ENCODE results near the gene OR2V2. TPM values are rescaled to one million over a fixed set of nuclear protein-coding genes. Genes with fewer than 3 reads are reported as not detected.
"Not testable (repeated sequence)": the region's sequence is repeated elsewhere in the genome, so short reads cannot be mapped to it uniquely, and the experiment has no call there.

Gene OR2V2
- total RNA-seq, 1 donor from 2014 or later: not detected

DNA sequence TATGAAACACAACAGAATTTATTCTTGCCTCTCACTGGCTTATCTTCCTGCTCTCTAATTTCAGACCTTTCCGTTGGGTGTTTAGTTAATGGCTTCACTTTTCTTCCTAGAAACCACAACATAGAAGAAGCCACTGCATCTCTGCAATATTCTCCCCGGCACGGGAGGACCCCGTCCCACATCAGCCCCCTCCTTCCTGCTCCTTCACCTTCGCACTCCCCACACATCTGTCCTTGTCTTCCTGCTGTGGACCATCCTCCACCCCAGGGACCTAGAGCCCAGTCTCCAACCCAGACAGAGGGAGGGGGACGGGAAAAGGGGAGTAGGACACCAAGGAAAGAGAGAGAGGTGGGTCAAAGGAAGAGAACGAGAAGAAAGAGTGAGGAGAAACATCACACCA is 17.8 kb upstream of the OR2V2 start:
- peaks cover 50% of the 10 kb centered on the region for H3K27me3 Mint-ChIP-seq
- intact Hi-C loops (cut with micrococcal nuclease): no loop called here
- H3K4me1 Mint-ChIP-seq: no peaks in the 10 kb centered on the region
- no peaks in the 10 kb centered on the region for H3K36me3 Mint-ChIP-seq (ENCODE audit: low read depth)
- ATAC-seq (ENCODE audit: low read depth) (no peak), DNase-seq (no peak)
- POLR2A ChIA-PET: no interaction called here
- H3K4me3 Mint-ChIP-seq: no peak overlapping the region
- no peak overlapping the region for H3K27ac Mint-ChIP-seq
- no peak for TF ChIP-seq CTCF (IDR thresholded peaks at IDR 0.05)
- H3K9me3 Mint-ChIP-seq: no peaks in the 10 kb centered on the region
- CTCF ChIA-PET: no interaction called here

- H3K9me3 Mint-ChIP-seq; ATAC-seq (ENCODE audit: low read depth); H3K4me3 Mint-ChIP-seq; POLR2A ChIA-PET; DNase-seq; intact Hi-C loops (cut with micrococcal nuclease); CTCF ChIA-PET; H3K27ac Mint-ChIP-seq; H3K4me1 Mint-ChIP-seq; H3K36me3 Mint-ChIP-seq (ENCODE audit: low read depth): not testable (repeated sequence)
- peaks cover 46% of the 10 kb centered on the region for H3K27me3 Mint-ChIP-seq
Measured at GRCh38 chr5:181130081-181130480, 17.3 kb upstream of the OR2V2 start.

DNA sequence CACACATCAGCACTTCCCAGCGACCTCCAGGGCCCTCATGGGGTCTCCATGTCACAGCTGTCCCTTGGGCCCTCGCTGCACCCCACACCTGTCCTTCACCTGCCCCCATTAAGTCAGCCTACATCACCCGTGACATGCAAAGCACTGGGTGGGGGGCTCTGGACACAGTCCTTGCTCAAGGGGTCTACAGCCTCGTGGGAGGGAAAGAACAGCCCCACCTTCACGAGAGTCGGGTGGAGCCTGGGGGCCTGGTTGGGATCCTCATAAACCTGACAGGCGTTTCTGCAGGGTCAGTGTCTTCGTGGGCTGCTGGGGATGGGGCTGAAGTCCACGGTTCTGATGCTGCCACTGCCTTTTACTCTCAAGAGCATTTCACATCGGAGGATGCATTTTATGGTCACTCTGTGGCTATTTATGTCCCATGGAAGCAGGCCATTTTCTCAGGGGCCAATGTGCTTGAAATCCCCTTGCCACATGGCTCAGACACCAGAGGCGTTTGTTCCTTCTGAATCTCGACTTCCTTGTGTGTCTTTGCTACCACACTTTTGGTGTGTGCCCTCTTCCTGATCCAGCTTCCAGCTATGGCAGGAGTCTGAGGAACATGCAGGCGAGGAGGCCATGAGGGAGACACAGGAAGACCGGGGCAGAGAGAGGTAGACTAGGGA is 16.4 kb upstream of the OR2V2 start, which contains the start of gene OR2V1:
TSS of gene OR2V1 (minus strand) at position 338 of the 665 bp plus-strand sequence. CDS start 5,865 bp downstream, outside the sequence.
- POLR2A ChIA-PET: no interaction called here
- Mint-ChIP-seq H3K36me3 (ENCODE audit: low read depth) (no peaks in the 10 kb centered on the region), H3K27ac (no peak within 1 kb of the TSS), H3K9me3 (no peaks in the 10 kb centered on the region), H3K4me3 (no peak within 1 kb of the TSS), H3K4me1 (no peaks in the 10 kb centered on the region), H3K27me3 (peaks cover 42% of the 10 kb centered on the region)
- ATAC-seq (ENCODE audit: low read depth): no peak
- intact Hi-C loops (cut with micrococcal nuclease): no loop called here
- no peak for DNase-seq
- no peak for TF ChIP-seq CTCF (IDR thresholded peaks at IDR 0.05)
- CTCF ChIA-PET: no interaction called here

GRCh38 chr5:181131514-181131913 is 15.9 kb upstream of the OR2V2 start:
- CTCF ChIA-PET: no interaction called here
- no peak overlapping the region for H3K4me3 Mint-ChIP-seq

GRCh38 chr5:181133083-181133482 is 14.3 kb upstream of the OR2V2 start:
- POLR2A ChIA-PET: interaction anchor here (0.5 kb wide), 1 partner anchor 840 kb away, joined by 5 read pairs; no protein-coding TSS in a partner anchor
- no peak for TF ChIP-seq CTCF (IDR thresholded peaks at IDR 0.05)
- CTCF ChIA-PET: no interaction called here
- H3K9me3 Mint-ChIP-seq: peaks cover 2% of the 10 kb centered on the region
- no peak overlapping the region for H3K4me3 Mint-ChIP-seq
- intact Hi-C loops (cut with micrococcal nuclease): no loop called here
- DNase-seq: no peak
- H3K36me3 Mint-ChIP-seq (ENCODE audit: low read depth): no peaks in the 10 kb centered on the region
- H3K27me3 Mint-ChIP-seq: peaks cover 34% of the 10 kb centered on the region
- H3K27ac Mint-ChIP-seq: no peak overlapping the region
- H3K4me1 Mint-ChIP-seq: no peaks in the 10 kb centered on the region
- ATAC-seq (ENCODE audit: low read depth): no peak

More at GRCh38 chr5:181131514-181131913, 15.9 kb upstream of the OR2V2 start:
- intact Hi-C loops (cut with micrococcal nuclease): no loop called here
- Mint-ChIP-seq H3K4me1 (no peaks in the 10 kb centered on the region), H3K36me3 (ENCODE audit: low read depth) (no peaks in the 10 kb centered on the region), H3K27ac (no peak overlapping the region), H3K27me3 (peaks cover 39% of the 10 kb centered on the region), H3K9me3 (no peaks in the 10 kb centered on the region)
- DNase-seq (no peak), ATAC-seq (ENCODE audit: low read depth) (no peak)
- TF ChIP-seq CTCF (IDR thresholded peaks at IDR 0.05): no peak
- POLR2A ChIA-PET: no interaction called here
